DOHH2 (cell line): ENCODE results near the gene NUDT8.
A peak's percentile ranks its signal among the peaks of the same experiment; 100 is the strongest.

Experiments
- H3F3A ChIP-seq: fragments of 200-600 bp; sonication (generic), shearing (Covaris generic); 2 replicates; pipeline ENCODE4 v1.6.0; 2016; ENCODE audit warnings: antibody characterized with exemption, mild to moderate bottlenecking; ENCODE audit not compliant: control insufficient read depth, insufficient read depth
- H3K27ac ChIP-seq: fragments of 200-600 bp; sonication (generic); 2 replicates; pipeline ENCODE4 v1.5.1; 2014; ENCODE audit warnings: low read depth, mild to moderate bottlenecking, low read length, moderate library complexity
- H3K27me3 ChIP-seq: fragments of 200-600 bp; sonication (generic); 2 replicates; pipeline ENCODE4 v1.6.1; 2014; ENCODE audit warnings: mild to moderate bottlenecking, low read length, mixed read lengths; ENCODE audit not compliant: control insufficient read depth
- H3K36me3 ChIP-seq: fragments of 200-600 bp; sonication (generic); 2 replicates; pipeline ENCODE4 v1.6.1; 2014; ENCODE audit warnings: mild to moderate bottlenecking, low read length, moderate library complexity, mixed read lengths; ENCODE audit not compliant: control insufficient read depth
- H3K4me1 ChIP-seq: fragments of 200-600 bp; sonication (generic); 2 replicates; pipeline ENCODE4 v1.6.1; 2014; ENCODE audit warnings: mild to moderate bottlenecking, low read length, mixed read lengths; ENCODE audit not compliant: control insufficient read depth
- H3K4me2 ChIP-seq: fragments of 200-600 bp; sonication (generic); 2 replicates; pipeline ENCODE4 v1.6.0; 2014; ENCODE audit warnings: mild to moderate bottlenecking, low read length, moderate library complexity
- H3K4me3 ChIP-seq: fragments of 200-600 bp; sonication (generic); 2 replicates; pipeline ENCODE4 v1.5.1; 2014; ENCODE audit warnings: mild to moderate bottlenecking, low read length, mixed read lengths
- H3K79me2 ChIP-seq: fragments of 200-600 bp; sonication (generic); 2 replicates; pipeline ENCODE4 v1.6.1; 2014; ENCODE audit warnings: mild to moderate bottlenecking, low read length, mixed read lengths; ENCODE audit not compliant: control insufficient read depth
- H3K9me2 ChIP-seq: fragments of 200-600 bp; sonication (generic); replicated peaks from 2 replicates; pipeline ENCODE4 v1.6.1; 2014; ENCODE audit warnings: mild to moderate bottlenecking, low read length, mixed read lengths; ENCODE audit not compliant: control insufficient read depth
- H3K9me3 ChIP-seq: fragments of 200-600 bp; sonication (generic); 2 replicates; pipeline ENCODE4 v1.6.1; 2014; ENCODE audit warnings: antibody characterized with exemption, low read length, mixed read lengths; ENCODE audit not compliant: control insufficient read depth, insufficient read depth
- H4K20me1 ChIP-seq: fragments of 200-600 bp; sonication (generic); 2 replicates; pipeline ENCODE4 v1.6.0; 2014; ENCODE audit warnings: low read depth, mild to moderate bottlenecking, antibody characterized with exemption, low read length, moderate library complexity; ENCODE audit not compliant: control insufficient read depth, insufficient read depth
- CTCF ChIP-seq: fragments of 200-600 bp; sonication (generic); IDR thresholded peaks from one replicate; pipeline ENCODE4 v1.5.1; 2014; ENCODE audit warnings: antibody characterized with exemption, mild to moderate bottlenecking, low read depth, low read length; ENCODE audit not compliant: poor library complexity, severe bottlenecking
- EZH2phosphoT487 ChIP-seq: fragments of 200-600 bp; sonication (generic); IDR thresholded peaks from 2 replicates; pipeline ENCODE4 v1.6.1; 2017; ENCODE audit warnings: borderline replicate concordance, mild to moderate bottlenecking, antibody characterized with exemption, low read length, moderate library complexity, mixed read lengths

NUDT8 gene

DNA sequence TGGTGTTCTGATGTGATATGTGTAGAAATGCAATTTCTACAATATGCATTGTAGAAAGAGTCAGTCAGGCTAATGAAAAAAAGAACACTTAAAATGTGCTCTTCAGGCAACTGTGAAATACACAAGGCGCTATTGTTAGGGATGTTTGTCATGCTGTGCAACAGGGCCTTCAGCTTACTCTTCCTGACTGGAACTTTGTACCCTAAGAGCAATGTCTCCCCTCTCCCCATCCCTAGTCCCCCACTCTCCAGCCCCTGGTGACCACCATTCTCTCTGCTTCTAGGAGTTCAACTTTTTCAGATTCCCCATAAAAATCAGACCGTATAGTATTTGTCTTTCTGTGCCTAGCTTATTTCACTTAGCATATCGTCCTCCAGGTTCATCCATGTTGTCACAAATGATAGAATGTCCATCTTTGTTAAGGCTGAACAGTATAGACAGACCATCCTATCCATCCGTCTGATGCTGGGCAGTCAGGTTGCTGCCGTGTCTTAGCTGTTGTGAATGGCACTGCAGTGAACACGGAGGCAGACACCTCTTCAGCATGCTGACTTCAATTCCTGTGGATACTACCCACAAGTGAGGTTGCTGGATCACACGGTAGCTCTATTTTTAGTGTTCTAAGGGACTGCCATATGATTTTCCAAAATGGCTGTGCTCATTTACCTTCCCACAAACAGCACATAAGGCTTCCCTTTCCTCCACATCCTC is 12.3 kb downstream of the NUDT8 start:
- Histone ChIP-seq H3K36me3 (peaks cover 11% of the 10 kb centered on the region), H4K20me1 (no peaks in the 10 kb centered on the region), H3K79me2 (no peaks in the 10 kb centered on the region), H3K4me2 (no peak overlapping the region), H3K4me1 (peaks cover 39% of the 10 kb centered on the region), H3K9me3 (no peaks in the 10 kb centered on the region), H3F3A (peaks cover 8% of the 10 kb centered on the region), H3K4me3 (no peak overlapping the region), H3K27me3 (peaks cover 3% of the 10 kb centered on the region), H3K9me2 (no peaks in the 10 kb centered on the region), H3K27ac (no peak overlapping the region)
- TF ChIP-seq CTCF (no peak), EZH2phosphoT487 (no peak)

- Histone ChIP-seq H3K36me3 (peaks cover 19% of the 10 kb centered on the region), H3K27ac (no peak overlapping the region), H3K27me3 (peaks cover 3% of the 10 kb centered on the region), H3K79me2 (no peaks in the 10 kb centered on the region), H3F3A (peaks cover 8% of the 10 kb centered on the region), H3K4me1 (peaks cover 39% of the 10 kb centered on the region), H3K4me2 (no peak overlapping the region), H3K4me3 (no peak overlapping the region), H3K9me2 (no peaks in the 10 kb centered on the region), H3K9me3 (no peaks in the 10 kb centered on the region), H4K20me1 (no peaks in the 10 kb centered on the region)
- TF ChIP-seq CTCF: no peak
- TF ChIP-seq EZH2phosphoT487: no peak
Measured at GRCh38 chr11:67616431-67617242, 13.1 kb downstream of the NUDT8 start.

DNA sequence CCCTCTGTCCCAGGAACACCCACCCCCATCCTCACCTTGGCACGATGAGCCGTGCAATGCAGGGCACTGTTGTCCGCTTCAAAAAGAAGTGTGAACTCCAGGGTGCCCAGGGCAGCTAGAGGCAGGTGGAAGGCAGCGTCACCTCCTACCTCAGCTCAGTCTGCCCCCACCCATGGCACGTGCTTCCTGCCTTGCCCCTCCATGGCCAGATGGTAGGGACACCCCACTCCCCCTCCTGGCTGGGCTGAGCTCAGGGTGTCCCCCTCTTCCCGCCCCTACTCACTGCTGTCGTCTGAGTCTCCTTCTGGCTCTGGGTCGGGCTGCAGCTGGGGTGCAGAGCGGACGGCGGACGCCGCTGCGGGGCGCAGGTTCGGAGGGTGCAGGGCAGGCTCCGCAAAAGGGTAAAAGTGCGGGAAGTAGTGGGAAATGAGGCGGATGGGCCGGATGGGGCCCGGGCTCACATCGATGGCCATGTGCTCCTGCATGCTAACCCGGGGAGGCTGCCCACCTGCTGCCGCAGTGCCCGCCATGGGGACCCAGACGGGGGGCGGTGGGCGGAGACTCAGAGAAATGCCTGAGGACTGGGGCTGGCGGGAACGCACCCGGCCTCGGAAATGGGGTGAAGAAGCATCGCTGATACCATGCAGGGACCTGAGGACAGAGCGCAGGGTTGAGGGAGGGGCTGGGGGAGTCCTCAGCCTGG is 13.9 kb downstream of the NUDT8 start:
- peak overlapping the region; percentile 11; the same call in 1 of the 2 replicates for H3K4me2 ChIP-seq
- H3K4me3 ChIP-seq: no peak overlapping the region
- H3K79me2 ChIP-seq: no peaks in the 10 kb centered on the region
- H3K4me1 ChIP-seq: peaks cover 39% of the 10 kb centered on the region
- H3K9me2 ChIP-seq: no peaks in the 10 kb centered on the region
- no peaks in the 10 kb centered on the region for H3K9me3 ChIP-seq
- no peak overlapping the region for H3K27ac ChIP-seq
- peaks cover 8% of the 10 kb centered on the region for H3F3A ChIP-seq
- peaks cover 3% of the 10 kb centered on the region for H3K27me3 ChIP-seq
- H4K20me1 ChIP-seq: no peaks in the 10 kb centered on the region
- TF ChIP-seq EZH2phosphoT487 (no peak), CTCF (peak; percentile 33)
- H3K36me3 ChIP-seq: peaks cover 26% of the 10 kb centered on the region
